GM18870 (cell line): ENCODE measurements around the gene KEL.

Experiments used
- ATAC-seq: cut with Tn5 transposase; IDR thresholded peaks from one replicate; pipeline ENCODE4 v1.9.1; 2021; ENCODE audit warnings: moderate library complexity; ENCODE audit not compliant: unreplicated experiment

The KEL gene

GRCh38 chr7:142901426-142902259 lies 60.5 kb downstream of the KEL start:
- ATAC-seq: no peak

GRCh38 chr7:142899661-142900060 lies 62.5 kb downstream of the KEL start:
- no peak for ATAC-seq

GRCh38 chr7:142898377-142899170 lies 63.6 kb downstream of the KEL start:
- no peak for ATAC-seq

GRCh38 chr7:142897691-142898090 lies 64.5 kb downstream of the KEL start:
- ATAC-seq: no peak

GRCh38 chr7:142896741-142897379 lies 65.3 kb downstream of the KEL start:
- no peak for ATAC-seq

- ATAC-seq: no peak
Observed at GRCh38 chr7:142896151-142896550, 66.0 kb downstream of the KEL start.

GRCh38 chr7:142894985-142895593 lies 67.1 kb downstream of the KEL start:
- ATAC-seq: no peak

- ATAC-seq: no peak
Observed at GRCh38 chr7:142894112-142894984, 67.8 kb downstream of the KEL start.

- ATAC-seq: no peak
Observed at GRCh38 chr7:142892951-142893350, 69.2 kb downstream of the KEL start.

- no peak for ATAC-seq
Observed at GRCh38 chr7:142891490-142892082, 70.6 kb downstream of the KEL start.
